Stimulated activated CD8-positive, alpha-beta memory T cell treated with anti-CD3 and anti-CD28 coated beads, Interleukin-7, amount 100 ng/mL, for 48 hours (primary cell): Measurements from ENCODE around the gene PLVAP.

Experiments
- DNase-seq, 2 donors: peaks; one replicate each; pipeline ENCODE4 v3.0.0-alpha.2; 2020; ENCODE audit warnings: low read depth in 1 of 2; ENCODE audit errors: extremely low read depth in 1 of 2

PLVAP gene

DNA sequence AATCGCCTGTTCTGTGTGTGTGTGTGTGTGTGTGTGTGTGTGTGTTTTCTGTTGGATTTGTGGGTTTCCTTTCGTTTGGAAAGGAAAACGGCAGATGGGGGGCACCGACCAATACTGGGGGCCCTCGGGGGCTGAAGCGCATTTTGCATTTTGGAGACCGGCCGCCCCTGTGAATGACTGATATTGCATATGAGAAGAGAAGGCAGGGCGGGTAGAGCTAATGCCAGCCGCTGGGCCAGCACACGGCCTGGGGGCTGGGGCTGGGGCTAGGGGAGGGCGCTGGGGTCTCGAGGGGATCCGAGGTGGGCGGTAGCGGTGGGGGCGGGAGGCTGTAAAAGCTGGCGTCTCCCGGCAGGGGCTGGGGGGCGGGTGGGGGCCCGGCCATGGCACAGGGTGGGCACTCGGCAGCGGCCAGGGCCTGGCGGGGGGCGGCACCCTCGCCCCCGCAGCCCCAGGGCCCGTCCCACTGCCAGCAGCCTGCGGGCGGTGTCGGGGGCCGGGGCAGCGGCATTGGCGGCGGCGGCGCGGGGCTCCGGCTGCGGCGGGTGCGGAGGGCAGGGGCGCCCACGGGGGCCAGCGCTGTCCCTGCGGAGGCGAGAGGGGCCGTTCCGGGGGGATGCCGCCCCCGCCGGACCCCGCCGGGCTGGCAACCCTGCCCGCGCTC lies 53.7 kb downstream of the PLVAP start:
- DNase-seq: no peak

GRCh38 chr19:17322854-17323253 lies 54.3 kb downstream of the PLVAP start:
- no peak for DNase-seq

GRCh38 chr19:17321655-17322489 lies 55.3 kb downstream of the PLVAP start:
- no peak for DNase-seq

DNA sequence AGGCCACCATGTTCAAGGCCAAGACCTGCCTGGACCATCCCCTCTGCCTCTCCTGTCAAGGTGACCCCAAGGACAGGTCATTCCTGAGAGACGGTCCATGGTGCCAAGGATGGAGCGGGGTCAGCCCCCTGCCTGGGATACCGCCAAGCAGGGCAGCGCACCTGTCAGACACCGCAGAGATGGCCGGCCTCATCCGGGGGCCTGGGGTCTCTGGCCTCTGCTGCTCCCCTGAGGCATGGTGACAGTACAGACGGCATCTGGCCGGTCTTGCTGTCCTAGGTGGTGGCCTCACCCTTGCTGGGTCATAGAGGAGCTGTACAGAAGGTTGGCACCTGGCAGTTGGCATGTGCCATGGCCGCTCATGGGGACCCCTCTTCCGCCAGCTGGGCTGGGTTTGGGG lies 56.7 kb downstream of the PLVAP start:
- DNase-seq: no peak

GRCh38 chr19:17319473-17320238 lies 57.5 kb downstream of the PLVAP start:
- DNase-seq: no peak

GRCh38 chr19:17318966-17319365 lies 58.2 kb downstream of the PLVAP start:
- no peak for DNase-seq

GRCh38 chr19:17314007-17314593 lies 63.0 kb downstream of the PLVAP start:
- no peak for DNase-seq

DNA sequence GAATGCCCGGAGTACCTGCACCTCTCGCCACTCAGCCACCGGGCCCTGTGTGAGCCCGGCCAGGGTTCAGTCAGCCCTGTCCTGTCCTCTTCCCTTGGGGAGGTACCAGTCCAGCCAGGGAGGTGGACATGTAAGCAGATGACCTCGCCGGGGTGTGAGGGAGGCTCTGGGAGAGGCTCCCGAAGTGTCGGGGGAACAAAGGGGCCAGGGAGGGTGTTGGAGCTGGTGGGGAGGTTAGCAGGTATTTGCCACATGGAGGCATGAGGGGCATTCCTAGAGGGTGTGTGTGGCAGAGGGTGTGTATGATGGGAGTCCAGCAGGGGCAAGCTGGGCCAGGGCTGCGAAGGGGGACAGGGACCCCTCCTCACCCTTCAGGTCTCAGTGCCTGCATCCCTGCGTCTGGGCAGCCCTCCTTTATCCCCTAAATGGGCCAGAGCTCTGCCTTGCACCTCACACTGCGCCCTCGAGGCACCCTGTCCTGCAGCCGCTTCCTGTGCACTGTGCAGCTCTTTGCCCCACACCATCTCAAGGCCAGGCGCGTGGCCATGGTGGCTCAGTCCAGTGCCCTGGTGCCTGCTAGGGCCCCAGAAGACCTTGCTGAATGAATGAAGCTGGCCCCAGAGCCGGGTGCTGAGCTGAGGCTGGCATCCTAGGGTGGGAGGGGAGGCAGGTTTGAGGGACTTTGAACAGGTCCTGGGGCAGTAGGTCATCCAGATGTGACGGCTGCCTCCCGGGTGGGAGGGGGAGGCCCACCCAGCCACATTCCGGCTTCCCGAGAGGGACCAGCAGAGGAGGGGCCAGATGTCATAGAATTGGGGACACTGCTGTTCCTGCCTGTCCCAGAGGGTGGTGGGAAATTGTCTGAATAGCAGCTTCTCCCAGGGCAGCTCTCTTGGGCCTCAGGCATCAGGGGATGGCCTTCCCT lies 64.7 kb downstream of the PLVAP start:
- DNase-seq: no peak

DNA sequence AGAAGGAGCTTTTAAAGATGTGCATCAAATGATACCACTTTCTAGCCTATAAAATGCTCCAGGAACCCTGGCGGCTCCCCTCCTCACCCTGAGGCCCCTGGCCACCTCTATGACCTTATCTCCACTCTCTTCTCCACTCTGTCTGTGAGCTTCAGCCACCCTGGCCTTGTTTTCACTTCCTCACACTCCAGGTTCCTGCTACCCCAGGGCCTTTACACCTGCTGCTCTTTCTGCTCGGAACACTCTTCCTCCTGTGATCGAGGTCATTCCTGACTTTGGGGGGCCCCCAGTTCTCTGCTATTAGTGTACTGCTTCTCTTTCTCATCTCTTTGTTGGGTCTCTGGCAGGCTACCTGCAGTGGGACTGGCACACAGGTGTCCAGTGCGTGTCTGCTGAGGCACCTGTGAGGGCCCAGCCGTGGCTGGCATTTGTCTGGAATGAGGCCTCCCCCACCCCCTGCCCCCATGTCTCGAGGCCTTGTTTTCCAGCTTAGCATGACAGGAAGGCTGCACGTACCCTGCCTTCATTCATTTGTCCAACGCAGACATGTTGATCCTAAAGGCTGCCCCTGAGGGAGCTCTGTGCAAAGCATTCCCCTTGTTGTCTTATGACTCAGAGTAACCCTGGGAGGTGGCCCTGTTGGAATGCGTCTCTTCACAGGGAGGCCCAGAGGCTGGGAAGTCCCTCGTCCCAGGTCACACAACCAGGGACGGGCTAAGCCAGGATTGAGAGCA lies 65.5 kb downstream of the PLVAP start:
- no peak for DNase-seq

GRCh38 chr19:17309965-17310461 lies 67.1 kb downstream of the PLVAP start:
- DNase-seq: no peak

DNA sequence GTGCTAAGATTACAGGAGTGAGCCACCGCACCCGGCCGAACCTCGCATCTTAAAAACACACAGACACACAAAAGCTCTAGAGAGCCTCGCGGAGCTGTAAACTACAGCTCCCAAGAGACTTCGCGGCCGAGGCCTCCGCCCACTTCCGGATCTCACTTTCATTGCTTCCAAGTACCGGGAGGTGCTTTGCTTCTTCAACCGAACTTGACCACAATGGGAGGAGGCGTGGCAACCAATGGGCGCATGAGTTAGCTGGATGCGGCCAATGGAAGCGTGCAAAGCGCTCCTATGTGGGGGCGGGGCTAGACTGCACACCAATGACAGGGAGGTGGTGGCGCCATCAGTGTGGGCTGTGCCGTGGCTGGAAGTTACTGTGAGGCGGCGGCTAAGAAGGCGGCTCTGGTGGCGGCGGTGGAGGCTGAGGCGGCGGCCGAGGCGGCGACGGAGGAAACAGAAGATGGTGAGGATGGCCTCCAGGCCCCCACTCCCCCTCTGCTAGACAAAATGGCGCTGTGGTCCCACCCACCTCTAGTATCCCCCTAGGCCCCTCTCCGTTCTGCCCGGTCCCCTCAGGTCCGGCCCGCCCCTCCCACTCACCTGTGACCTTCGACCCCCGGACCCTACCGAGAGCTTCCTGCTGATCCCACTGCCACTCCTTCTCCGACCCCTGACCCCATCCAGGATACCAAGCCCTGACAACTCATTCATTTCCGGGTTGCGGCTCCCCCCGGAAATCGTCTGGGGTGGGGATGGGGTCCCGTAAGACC lies 67.8 kb downstream of the PLVAP start, which contains the start of gene DDA1:
Gene DDA1 (plus strand): TSS at position 366 of the 767 bp plus-strand sequence. CDS start 92 bp downstream, at position 458.
- peak; percentile 96 to 100 for DNase-seq

GRCh38 chr19:17307876-17308377 lies 69.2 kb downstream of the PLVAP start:
- DNase-seq: no peak

DNA sequence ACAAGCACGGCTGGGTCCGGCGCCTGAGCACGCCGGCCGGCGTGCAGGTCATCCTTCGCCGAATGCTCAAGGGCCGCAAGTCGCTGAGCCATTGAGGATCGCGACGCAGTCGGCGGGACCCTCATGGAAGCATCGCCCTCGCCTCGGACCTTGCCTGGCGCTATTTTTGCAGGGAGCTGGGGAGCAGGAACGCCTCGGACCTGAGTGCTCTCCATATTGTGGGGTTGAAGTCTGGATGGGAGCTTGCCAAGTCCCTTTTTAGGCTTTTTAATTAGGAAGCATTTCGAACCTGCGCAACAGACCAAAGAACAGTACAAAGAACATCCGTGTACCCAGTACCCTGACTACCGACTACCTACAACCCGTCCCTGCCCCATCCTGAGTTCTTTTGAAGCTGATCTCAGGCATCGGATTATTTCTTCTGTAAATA lies 70.8 kb downstream of the PLVAP start:
- DNase-seq: no peak

- peak; percentile 93 to 96 for DNase-seq
These were observed 71.4 kb downstream of the PLVAP start, which contains the start of gene MRPL34 for GRCh38 chr19:17305517-17306284. TSS of gene MRPL34 (plus strand) at chr19:17305872. CDS start at chr19:17305893, 21 bp downstream.

GRCh38 chr19:17305216-17305516 lies 72.0 kb downstream of the PLVAP start:
- DNase-seq: no peak

- no peak for DNase-seq
These were observed 72.5 kb downstream of the PLVAP start for GRCh38 chr19:17304386-17305215.

DNA sequence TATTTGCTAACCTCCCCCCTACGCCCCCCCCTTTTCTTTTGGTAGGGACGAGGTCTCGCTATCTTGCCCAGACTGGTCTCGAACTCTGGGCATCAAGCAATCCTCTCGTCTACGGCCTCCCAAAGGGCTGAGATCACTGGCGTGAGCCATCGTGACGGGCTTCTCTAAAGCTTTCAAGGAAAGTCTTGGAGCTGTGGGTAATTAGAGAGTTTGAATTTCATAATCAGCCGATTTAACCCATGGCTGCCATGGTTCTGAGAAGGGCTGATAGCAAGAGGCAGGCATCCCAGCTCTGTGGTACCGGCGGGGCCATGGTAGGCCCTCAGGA lies 73.2 kb downstream of the PLVAP start:
- DNase-seq: no peak
